ENCODE data around the gene MPND. TPM values are rescaled to one million over a fixed set of nuclear protein-coding genes. Genes with fewer than 3 reads are reported as not detected.

Gene MPND
- total RNA-seq, 4 donors from 2014 or later: 2.7 to 3.1 (median 3.0) TPM

DNA sequence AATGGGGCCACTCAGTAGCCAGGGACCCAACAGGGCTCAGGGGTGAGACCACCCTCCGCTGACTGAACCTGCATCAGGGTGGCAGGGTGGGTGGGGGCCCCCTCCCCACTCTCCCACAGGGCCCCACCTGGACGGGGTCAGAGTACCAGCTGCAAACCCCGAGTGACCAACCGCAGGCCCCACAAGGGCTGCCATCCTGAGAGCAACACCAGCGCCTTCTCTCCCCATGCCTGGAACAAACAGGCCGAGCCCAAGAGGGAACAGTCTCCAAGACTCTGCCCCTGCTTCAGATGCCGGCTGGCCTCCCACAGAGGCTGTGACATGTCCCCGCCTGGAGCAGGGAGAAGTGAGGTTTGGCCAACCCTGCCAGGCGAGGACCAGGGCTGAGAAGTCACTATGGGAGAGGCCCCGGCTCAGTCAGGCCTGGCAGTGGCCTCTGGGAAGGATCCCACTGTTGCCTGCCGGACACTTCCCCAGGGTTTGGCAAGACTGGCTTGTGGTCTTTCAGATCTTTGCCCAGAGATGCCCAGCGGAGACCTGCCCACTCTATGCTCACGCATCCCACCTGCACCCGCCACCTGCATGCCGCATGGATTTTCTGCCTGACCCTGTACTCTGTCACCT is 27.2 kb downstream of the MPND start:
- Histone ChIP-seq H3K4me1 (peaks cover 80 to 89% of the 10 kb centered on the region in 2 donors), H3K27me3 (no peaks in the 10 kb centered on the region), H3K36me3 (peaks cover 0 to 11% of the 10 kb centered on the region in 2 donors), H3K4me3 (peak overlapping the region in 2 of 4 donors; percentile 2 to 6), H3K9me3 (no peaks in the 10 kb centered on the region), H3K27ac (peak overlapping the region; percentile 83 to 95 (median 92))
- in situ Hi-C loops (cut with MboI; ENCODE audit: low sequenced_read_pairs in 4 of 4): no loop called here
- intact Hi-C loops (cut with DNase I; ENCODE audit: low total_unique reads): loop anchor here (1.0 to 2.0 kb wide), 2 partner anchors 28 to 30 kb away; partner anchors contain the start of genes MPND and SH3GL1
- no peak for DNase-seq
- TF ChIP-seq, protein P1, sequence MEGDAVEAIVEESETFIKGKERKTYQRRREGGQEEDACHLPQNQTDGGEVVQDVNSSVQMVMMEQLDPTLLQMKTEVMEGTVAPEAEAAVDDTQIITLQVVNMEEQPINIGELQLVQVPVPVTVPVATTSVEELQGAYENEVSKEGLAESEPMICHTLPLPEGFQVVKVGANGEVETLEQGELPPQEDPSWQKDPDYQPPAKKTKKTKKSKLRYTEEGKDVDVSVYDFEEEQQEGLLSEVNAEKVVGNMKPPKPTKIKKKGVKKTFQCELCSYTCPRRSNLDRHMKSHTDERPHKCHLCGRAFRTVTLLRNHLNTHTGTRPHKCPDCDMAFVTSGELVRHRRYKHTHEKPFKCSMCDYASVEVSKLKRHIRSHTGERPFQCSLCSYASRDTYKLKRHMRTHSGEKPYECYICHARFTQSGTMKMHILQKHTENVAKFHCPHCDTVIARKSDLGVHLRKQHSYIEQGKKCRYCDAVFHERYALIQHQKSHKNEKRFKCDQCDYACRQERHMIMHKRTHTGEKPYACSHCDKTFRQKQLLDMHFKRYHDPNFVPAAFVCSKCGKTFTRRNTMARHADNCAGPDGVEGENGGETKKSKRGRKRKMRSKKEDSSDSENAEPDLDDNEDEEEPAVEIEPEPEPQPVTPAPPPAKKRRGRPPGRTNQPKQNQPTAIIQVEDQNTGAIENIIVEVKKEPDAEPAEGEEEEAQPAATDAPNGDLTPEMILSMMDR (IDR thresholded peaks at IDR 0.05 in 4 of 5, conservative IDR thresholded peaks at IDR 0.05 in 1 of 5): no peak
- no peak for TF ChIP-seq POLR2A (IDR thresholded peaks at IDR 0.05)
- ATAC-seq: no peak

GRCh38 chr19:4371247-4372164 is 28.1 kb downstream of the MPND start:
- intact Hi-C loops (cut with DNase I; ENCODE audit: low total_unique reads): loop anchor here (2.0 kb wide), 1 partner anchor 29 kb away; the partner anchor contains the start of gene MPND
- peak; percentile 55 for ATAC-seq
- Histone ChIP-seq H3K27ac (peak overlapping the region; percentile 83 to 95 (median 92)), H3K4me3 (peak overlapping the region in 1 of 4 donors; percentile 2), H3K27me3 (no peaks in the 10 kb centered on the region), H3K4me1 (peaks cover 90 to 98% of the 10 kb centered on the region in 2 donors), H3K36me3 (peaks cover 0 to under 1% of the 10 kb centered on the region in 2 donors), H3K9me3 (no peaks in the 10 kb centered on the region)
- peak; percentile 78 to 85 for DNase-seq
- in situ Hi-C loops (cut with MboI; ENCODE audit: low sequenced_read_pairs in 4 of 4): no loop called here
- TF ChIP-seq, protein P1 (IDR thresholded peaks at IDR 0.05 in 4 of 5, conservative IDR thresholded peaks at IDR 0.05 in 1 of 5): peak in 1 of 5 experiments; percentile 18
- peak in 1 of 2 donors; percentile 16 for TF ChIP-seq POLR2A (IDR thresholded peaks at IDR 0.05)

DNA sequence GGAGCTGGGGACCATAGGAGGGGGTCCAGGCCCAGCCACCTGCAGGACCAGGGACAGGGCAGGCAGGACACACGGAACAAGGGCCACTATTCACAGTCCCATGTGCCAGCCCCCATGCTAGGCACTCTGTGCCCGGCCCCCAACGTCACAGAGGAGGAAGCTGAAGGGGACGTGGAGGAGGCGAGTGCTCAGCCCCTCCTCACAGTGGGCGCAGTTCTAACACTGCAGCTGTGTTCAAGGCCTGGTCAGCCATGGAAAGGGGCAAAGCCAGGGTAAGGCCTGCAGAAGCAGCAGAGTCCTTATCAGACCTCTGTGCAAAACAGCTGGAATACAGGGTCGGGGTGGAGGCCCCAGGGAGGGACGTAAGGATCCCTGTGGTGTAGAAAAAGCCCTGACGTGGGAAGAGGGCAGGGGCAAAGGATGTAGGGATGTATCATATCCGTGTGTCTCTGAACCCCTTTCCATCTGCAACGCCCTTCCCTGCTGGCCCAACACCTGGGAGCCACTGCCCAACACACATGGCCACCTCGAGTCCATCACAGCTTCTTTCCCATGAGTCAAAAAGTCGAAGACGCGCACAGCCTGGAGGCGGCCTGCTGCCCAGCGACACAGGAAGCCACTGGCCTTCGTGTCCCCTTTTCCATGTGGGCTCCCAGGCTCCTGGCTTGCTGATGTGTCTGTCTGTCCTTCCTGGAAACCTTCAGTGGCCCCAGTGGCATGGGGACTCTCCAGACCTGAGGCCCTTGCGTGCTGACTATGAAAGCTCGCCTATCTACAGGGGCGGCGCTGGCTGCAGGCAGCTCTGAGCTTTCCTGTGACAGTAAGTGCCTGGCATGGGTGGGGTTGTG is 29.0 kb downstream of the MPND start:
- intact Hi-C loops (cut with DNase I; ENCODE audit: low total_unique reads) (no loop called here), in situ Hi-C loops (cut with MboI; ENCODE audit: low sequenced_read_pairs in 4 of 4) (no loop called here)
- Histone ChIP-seq H3K4me3 (no peak overlapping the region), H3K4me1 (peaks cover 99 to 100% of the 10 kb centered on the region in 2 donors), H3K9me3 (no peaks in the 10 kb centered on the region), H3K27me3 (no peaks in the 10 kb centered on the region), H3K36me3 (no peaks in the 10 kb centered on the region), H3K27ac (peak overlapping the region; percentile 83 to 95 (median 92))
- no peak for DNase-seq
- ATAC-seq: no peak
- TF ChIP-seq, protein P1 (IDR thresholded peaks at IDR 0.05 in 4 of 5, conservative IDR thresholded peaks at IDR 0.05 in 1 of 5): no peak
- no peak for TF ChIP-seq POLR2A (IDR thresholded peaks at IDR 0.05)

- TF ChIP-seq, protein P1 (IDR thresholded peaks at IDR 0.05 in 4 of 5, conservative IDR thresholded peaks at IDR 0.05 in 1 of 5): no peak
- TF ChIP-seq POLR2A (IDR thresholded peaks at IDR 0.05): no peak
- Histone ChIP-seq H3K4me3 (no peak overlapping the region), H3K4me1 (peaks cover 100% of the 10 kb centered on the region in 2 donors), H3K27me3 (no peaks in the 10 kb centered on the region), H3K9me3 (no peaks in the 10 kb centered on the region), H3K36me3 (no peaks in the 10 kb centered on the region), H3K27ac (peak overlapping the region; percentile 83 to 95 (median 92))
- DNase-seq (no peak), ATAC-seq (no peak)
- in situ Hi-C loops (cut with MboI; ENCODE audit: low sequenced_read_pairs in 4 of 4): no loop called here
- intact Hi-C loops (cut with DNase I; ENCODE audit: low total_unique reads): no loop called here
Measured at GRCh38 chr19:4373013-4373367, 29.6 kb downstream of the MPND start.
